B cell (primary cell): ENCODE results near the gene LOC128125822.
A peak's percentile ranks its signal among the peaks of the same experiment; 100 is the strongest.

Experiments used
- ATAC-seq: fragments of 200-7000 bp; cut with Tn5 transposase; one replicate; pipeline ENCODE4 v1.10.0; 2021; ENCODE audit warnings: low read depth, mild to moderate bottlenecking, moderate number of reproducible peaks, moderate library complexity
- CTCF ChIA-PET: fragments of 350-600 bp; sonication (Branson Sonifier 250); formaldehyde crosslinking; loops from one replicate; lab custom pipeline; 2021; ENCODE audit warnings: antibody characterized with exemption, inconsistent platforms; lab: Charles Lee
- POLR2A ChIA-PET: fragments of 350-600 bp; sonication (Branson Sonifier 250); formaldehyde crosslinking; loops from one replicate; lab custom pipeline; 2021; ENCODE audit warnings: antibody characterized with exemption; lab: Charles Lee
- DNase-seq: peaks from one replicate; pipeline ENCODE4 v3.0.0; 2013
- H2AFZ ChIP-seq: 2 replicates; pipeline ENCODE4 v1.6.1; 2012; ENCODE audit warnings: mild to moderate bottlenecking, low read depth, low read length; ENCODE audit not compliant: insufficient read depth, poor library complexity, severe bottlenecking
- H3K27ac ChIP-seq, 2 donors: 1 replicate in 1 of 2; 2 replicates in 1 of 2; pipeline ENCODE4 v1.5.1; 2012 to 2013; ENCODE audit warnings: low read length in 2 of 2, mild to moderate bottlenecking in 2 of 2, moderate library complexity in 1 of 2
- H3K27me3 ChIP-seq, 4 experiments: fragments of 200-600 bp in 1 of 4; sonication (generic) in 1 of 4; replicated peaks in 1 of 4; 1 replicate in 2 of 4; 2 replicates in 2 of 4; pipeline versions ENCODE4 v1.6.1 to v1.7.0; 2013 to 2016; ENCODE audit warnings: low read length in 3 of 4, mild to moderate bottlenecking in 2 of 4, mixed read lengths in 1 of 4, moderate library complexity in 1 of 4; ENCODE audit not compliant: insufficient read depth in 4 of 4, control insufficient read depth in 3 of 4; ENCODE audit errors: control extremely low read depth in 1 of 4
- H3K36me3 ChIP-seq, 2 experiments: replicated peaks in 1 of 2; 1 replicate in 1 of 2; 2 replicates in 1 of 2; pipeline versions ENCODE4 v1.6.1 to v1.7.1; 2013; ENCODE audit warnings: low read length in 1 of 2; ENCODE audit not compliant: insufficient read depth in 2 of 2, control insufficient read depth in 1 of 2; ENCODE audit errors: control extremely low read depth in 1 of 2, extremely low read depth in 1 of 2
- H3K4me1 ChIP-seq, 2 donors: fragments of 200-600 bp in 1 of 2; sonication (generic) in 1 of 2; 1 replicate in 1 of 2; 2 replicates in 1 of 2; pipeline versions ENCODE4 v1.5.1 to v1.6.1; 2013 to 2017; ENCODE audit warnings: low read length in 2 of 2; ENCODE audit not compliant: control insufficient read depth in 2 of 2, insufficient read depth in 2 of 2
- H3K4me2 ChIP-seq: replicated peaks from 2 replicates; pipeline ENCODE3; 2012; ENCODE audit warnings: mild to moderate bottlenecking, low read depth, low read length; ENCODE audit not compliant: poor library complexity, severe bottlenecking
- H3K4me3 ChIP-seq, 5 experiments: fragments of 200-600 bp in 1 of 5; sonication (generic) in 1 of 5; 1 replicate in 3 of 5; 2 replicates in 2 of 5; pipeline versions ENCODE4 v1.5.1 to v1.7.0; 2011 to 2016; ENCODE audit warnings: low read length in 4 of 5, mild to moderate bottlenecking in 4 of 5, low read depth in 2 of 5, control low read depth in 1 of 5, moderate library complexity in 1 of 5; ENCODE audit not compliant: insufficient read depth in 1 of 5; ENCODE audit errors: control extremely low read depth in 1 of 5, extremely low read depth in 1 of 5
- H3K79me2 ChIP-seq: fragments of 200-600 bp; sonication (generic); one replicate; pipeline ENCODE4 v1.6.0; 2016; ENCODE audit warnings: low read length; ENCODE audit not compliant: control insufficient read depth, insufficient read depth
- H3K9ac ChIP-seq: fragments of 200-600 bp; sonication (generic); 2 replicates; pipeline ENCODE4 v1.6.1; 2017; ENCODE audit warnings: mild to moderate bottlenecking, low read length, moderate library complexity
- H3K9me3 ChIP-seq, 3 donors: one replicate each; pipeline versions ENCODE4 v1.6.1 to v1.7.1; 2013; ENCODE audit warnings: low read length in 2 of 3; ENCODE audit not compliant: control insufficient read depth in 2 of 3, insufficient read depth in 1 of 3; ENCODE audit errors: control extremely low read depth in 1 of 3
- H4K20me1 ChIP-seq: 2 replicates; pipeline ENCODE4 v1.6.0; 2012; ENCODE audit warnings: mild to moderate bottlenecking, low read length; ENCODE audit not compliant: insufficient read depth, control insufficient read depth, poor library complexity, severe bottlenecking
- H3K27ac Mint-ChIP-seq: one replicate; pipeline ENCODE4 v1.8.0; 2021; ENCODE audit warnings: mixed read lengths
- H3K27me3 Mint-ChIP-seq: one replicate; pipeline ENCODE4 v1.8.0; 2021; ENCODE audit warnings: mixed read lengths
- H3K4me1 Mint-ChIP-seq: one replicate; pipeline ENCODE4 v1.8.0; 2021; ENCODE audit warnings: mixed read lengths
- H3K4me3 Mint-ChIP-seq: one replicate; pipeline ENCODE4 v1.8.0; 2021; ENCODE audit warnings: mixed read lengths
- H3K9me3 Mint-ChIP-seq: one replicate; pipeline ENCODE4 v1.8.0; 2022; ENCODE audit warnings: mixed read lengths; ENCODE audit not compliant: insufficient read depth
- CTCF ChIP-seq: fragments of 200-600 bp; IDR thresholded peaks from one replicate; pipeline ENCODE4 v1.8.0; 2022; ENCODE audit warnings: antibody characterized with exemption, mild to moderate bottlenecking
- EZH2 ChIP-seq: IDR thresholded peaks from 2 replicates; pipeline ENCODE4 v1.6.1; 2012; ENCODE audit warnings: borderline replicate concordance, low read depth, mild to moderate bottlenecking, moderate library complexity, low read length; ENCODE audit not compliant: insufficient read depth, poor library complexity, severe bottlenecking
- WGBS: methylation state at CpG from one replicate; pipeline ENCODE4 v1.1.5; 2013; ENCODE audit warnings: missing lambda C conversion rate; ENCODE audit not compliant: insufficient coverage; 5-methylcytosine and 5-hydroxymethylcytosine counted together
- intact Hi-C: fragments of 100-400 bp; cut with micrococcal nuclease; formaldehyde crosslinking; loops from one replicate; pipeline ENCODE4 v1.10.0; 2022

LOC128125822 gene

DNA sequence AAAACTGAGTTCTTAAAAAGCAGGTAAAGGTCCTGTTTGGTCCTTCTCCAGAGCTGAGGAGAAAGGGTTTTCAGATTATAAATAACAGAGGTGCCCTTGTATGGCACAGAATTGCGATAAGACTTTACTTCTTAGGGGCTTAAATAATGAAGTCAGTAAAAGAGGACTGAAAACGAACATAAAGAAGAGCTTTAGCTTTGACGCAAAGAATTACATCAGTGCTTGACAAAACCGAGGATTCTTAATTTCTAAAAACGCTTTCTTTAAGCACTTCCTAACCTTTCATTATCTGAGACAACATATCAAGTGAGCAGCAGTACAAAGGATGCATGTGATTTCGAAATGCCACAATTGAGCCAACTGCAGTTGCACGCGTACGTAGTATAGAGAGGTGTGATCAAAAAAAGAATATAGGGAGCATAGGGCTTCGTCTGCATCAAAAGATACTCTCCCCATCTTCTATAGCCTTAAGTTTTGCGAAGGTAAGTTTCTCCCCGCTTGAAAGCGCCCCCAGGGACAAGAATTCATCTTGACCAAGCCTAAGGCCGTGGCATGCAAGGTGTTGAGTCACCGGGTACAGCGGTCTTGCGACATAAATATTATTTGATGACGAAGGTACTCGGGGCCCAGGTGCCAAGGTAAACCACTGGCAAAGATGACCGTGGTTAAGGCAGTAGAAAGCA is 778 bp upstream of the LOC128125822 start:
- peak overlapping the region; percentile 86 for H3K4me2 ChIP-seq
- peak overlapping the region; percentile 61 to 94 (median 88) for H3K4me3 ChIP-seq
- peaks cover 0 to 3% of the 10 kb centered on the region in 2 experiments for H3K36me3 ChIP-seq
- no peaks in the 10 kb centered on the region for H3K27me3 Mint-ChIP-seq
- peaks cover 30% of the 10 kb centered on the region for H3K4me1 Mint-ChIP-seq
- peaks cover 0 to 2% (median 0%) of the 10 kb centered on the region in 4 experiments for H3K27me3 ChIP-seq
- CTCF ChIA-PET: interaction anchor here (1.5 kb wide), 1 partner anchor 193 kb away, joined by 3 read pairs; no protein-coding TSS in a partner anchor
- peaks cover 32% of the 10 kb centered on the region for H4K20me1 ChIP-seq
- peak overlapping the region; percentile 87 for H2AFZ ChIP-seq
- intact Hi-C loops: loop anchor here (2.0 to 10.0 kb wide), 3 partner anchors 116 to 1287 kb away; partner anchors contain the start of gene KHDRBS2
- H3K4me1 ChIP-seq: peaks cover 16 to 19% of the 10 kb centered on the region in 2 donors
- ATAC-seq: peak; percentile 5
- TF ChIP-seq CTCF: no peak
- TF ChIP-seq EZH2: no peak
- POLR2A ChIA-PET: no interaction called here
- peak overlapping the region; percentile 87 for H3K4me3 Mint-ChIP-seq
- WGBS: 25% methylated on average over 13 of the region's 20 CpGs
- peaks cover 29% of the 10 kb centered on the region for H3K79me2 ChIP-seq
- no peaks in the 10 kb centered on the region for H3K9me3 ChIP-seq
- H3K27ac ChIP-seq: peak overlapping the region; percentile 94 to 99
- DNase-seq: no peak
- H3K27ac Mint-ChIP-seq: peak overlapping the region; percentile 100
- H3K9ac ChIP-seq: peak overlapping the region; percentile 98
- no peaks in the 10 kb centered on the region for H3K9me3 Mint-ChIP-seq

DNA sequence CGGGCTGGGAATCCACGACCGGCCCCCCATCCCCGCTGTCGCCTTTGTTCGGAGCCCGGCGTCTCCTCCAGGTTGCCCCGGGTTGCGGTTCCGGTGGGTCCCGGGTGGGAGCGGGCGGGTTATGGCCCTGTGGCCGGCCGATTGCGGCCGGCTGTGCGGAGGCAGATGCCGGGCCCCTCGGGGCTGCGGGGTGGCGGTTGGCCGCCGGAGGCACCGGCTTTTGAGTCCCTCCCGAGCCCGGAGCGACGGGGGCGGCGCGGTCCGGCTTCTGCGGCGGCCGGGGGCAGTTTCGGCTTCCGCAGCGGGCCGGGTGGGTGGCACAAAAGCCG is 431 bp downstream of the LOC128125822 start:
- Mint-ChIP-seq H3K4me3 (peak overlapping the region; percentile 87), H3K9me3 (no peaks in the 10 kb centered on the region), H3K4me1 (peaks cover 31% of the 10 kb centered on the region), H3K27me3 (no peaks in the 10 kb centered on the region), H3K27ac (peak overlapping the region; percentile 100)
- Histone ChIP-seq H3K27ac (peak overlapping the region; percentile 98 to 99), H3K4me3 (peak overlapping the region; percentile 57 to 94 (median 86)), H3K4me1 (peaks cover 16 to 19% of the 10 kb centered on the region in 2 donors), H3K9me3 (no peaks in the 10 kb centered on the region), H3K36me3 (peaks cover 5 to 13% of the 10 kb centered on the region in 2 experiments), H3K27me3 (peaks cover 0 to 2% (median 0%) of the 10 kb centered on the region in 4 experiments), H3K9ac (peak overlapping the region; percentile 98), H3K79me2 (peaks cover 41% of the 10 kb centered on the region), H3K4me2 (peak overlapping the region; percentile 86), H4K20me1 (peaks cover 40% of the 10 kb centered on the region), H2AFZ (peak overlapping the region; percentile 64)
- DNase-seq (no peak), ATAC-seq (peak; percentile 4)
- no peak for TF ChIP-seq CTCF
- no peak for TF ChIP-seq EZH2
- POLR2A ChIA-PET: interaction anchor here (2.5 kb wide), 1 partner anchor 63 kb away, joined by 13 read pairs; the partner anchor contains the start of gene PHF3
- WGBS: under 1% methylated on average over 42 of the region's 42 CpGs
- intact Hi-C loops: loop anchor here (1.0 to 10.0 kb wide), 5 partner anchors 26 to 1288 kb away; partner anchors contain the start of gene KHDRBS2
- CTCF ChIA-PET: interaction anchor here (0.9 to 2.4 kb wide), 3 partner anchors 25 to 192 kb away, joined by 3 to 22 read pairs (median 14); partner anchors contain the start of gene PHF3
